Ovary (tissue), 10 donors: ENCODE measurements around the gene TNNT2. TPM values are rescaled to one million over a fixed set of nuclear protein-coding genes. Genes with fewer than 3 reads are reported as not detected.

Experiments used
- DNase-seq, 5 donors: peaks; one replicate each; pipeline ENCODE4 v3.0.0-alpha.2; 2019 to 2020
- H3K27ac ChIP-seq, 2 donors: fragments of 200-600 bp; one replicate each; pipeline versions ENCODE4 v1.5.1 to v1.8.0; 2019 to 2022
- H3K27me3 ChIP-seq: fragments of 200-600 bp; one replicate; pipeline ENCODE4 v1.8.0; 2022
- H3K36me3 ChIP-seq: fragments of 200-600 bp; sonication (generic); one replicate; pipeline ENCODE4 v1.5.1; 2019
- H3K4me1 ChIP-seq: one replicate; pipeline ENCODE4 v1.8.1; 2013; ENCODE audit warnings: mild to moderate bottlenecking, moderate library complexity; ENCODE audit not compliant: insufficient read depth
- H3K4me3 ChIP-seq: fragments of 200-600 bp; sonication (generic); one replicate; pipeline ENCODE4 v1.5.1; 2017
- H3K9me3 ChIP-seq, 2 donors: fragments of 200-600 bp in 1 of 2; sonication (generic) in 1 of 2; one replicate each; pipeline versions ENCODE4 v1.5.1 to v1.8.1; 2013 to 2019; ENCODE audit warnings: mild to moderate bottlenecking in 1 of 2, moderate library complexity in 1 of 2
- EP300 ChIP-seq: sonication (generic); formaldehyde crosslinking; IDR thresholded peaks from one replicate; pipeline ENCODE4 v1.6.1; 2017; ENCODE audit warnings: antibody characterized with exemption
- POLR2A ChIP-seq: fragments of 450-650 bp; IDR thresholded peaks from one replicate; pipeline ENCODE4 v1.6.1; 2017; ENCODE audit warnings: antibody characterized with exemption, mild to moderate bottlenecking, moderate library complexity
- WGBS, 3 donors: extraction: QIAGEN DNeasy Blood & Tissue Kit in 1 of 3; methylation state at CpG; one replicate each; pipeline versions ENCODE4 v1.1.5 to v1.1.7; 2013 to 2017; 5-methylcytosine and 5-hydroxymethylcytosine counted together
- intact Hi-C, 4 donors: fragments of 100-400 bp; cut with DNase I; formaldehyde crosslinking; loops; one replicate each; pipeline versions ENCODE4 v1.11.0 to v1.15.1; 2022 to 2023
- long read RNA-seq, 3 donors: library from polyadenylated mRNA in 2 of 3; unstranded in 2 of 3; transcript quantifications; one replicate each; pipeline ENCODE4 v2.0.0 and lab custom pipeline, GENCODE V29; 2021 to 2026
- polyA plus RNA-seq, 2 donors: library from polyadenylated mRNA; stranded (reverse); fragments of 200-250 nt in 1 of 2; fragments of 350-450 nt in 1 of 2; fragmentation: Illumina TruSeq in 1 of 2; extraction: RNeasy Lipid Tissue Mini Kit (QIAGEN cat#74804) in 1 of 2; gene quantifications; one replicate each; pipeline ENCODE4 v1.2.3, GENCODE V29; 2013 to 2014
- total RNA-seq, 7 donors: library from RNA; depleted of rRNA in 2 of 7; stranded (reverse); fragments of >200 nt in 2 of 7; fragmentation: NEBNext Ultra II Directional in 3 of 7; extraction: Animal tissue kit (Norgen Biotek cat#: 25700) in 3 of 7; gene quantifications; one replicate each; pipeline versions ENCODE4 v1.1.0 to v1.2.4, GENCODE V29; 2016 to 2023
- TF ChIP-seq, protein P1 (sequence below), 3 donors: fragments of 450-650 bp in 2 of 3; fragments of 200-600 bp in 1 of 3; IDR thresholded peaks; one replicate each; pipeline versions ENCODE4 v1.5.1 to v1.8.0; 2016 to 2022; ENCODE audit warnings: antibody characterized with exemption in 3 of 3, mild to moderate bottlenecking in 1 of 3
- donor health status: DM: no; HTN: no; CAD: no; lungs with moderate emphysema.
- donor health status: DM: no; HTN: no; CAD: no.
- donor health status: Bipolar disorder and iron deficiency.
- donor health status: DM: yes; HTN: yes; CAD: no.
- donor health status: DM: no; HTN: no; CAD: no.
- donor health status: DM: yes; HTN: yes; CAD: no.

Gene TNNT2
- total RNA-seq (1 to 10 TPM in 2 of 7 donors, under 1 TPM in 4, not detected in 1; 0.11 to 2.8 (median 0.68) TPM), polyA plus RNA-seq (1 to 10 TPM; 1.6 to 2.3 TPM)
- long read RNA-seq, donor 1: 0 reads
- long read RNA-seq, donor 2: 0 reads
- long read RNA-seq, donor 3, partial matches to known transcripts: 0 of 4 reads
- long read RNA-seq, donor 3, other reads (novel, unspliced or antisense): 3 of 4 reads

DNA sequence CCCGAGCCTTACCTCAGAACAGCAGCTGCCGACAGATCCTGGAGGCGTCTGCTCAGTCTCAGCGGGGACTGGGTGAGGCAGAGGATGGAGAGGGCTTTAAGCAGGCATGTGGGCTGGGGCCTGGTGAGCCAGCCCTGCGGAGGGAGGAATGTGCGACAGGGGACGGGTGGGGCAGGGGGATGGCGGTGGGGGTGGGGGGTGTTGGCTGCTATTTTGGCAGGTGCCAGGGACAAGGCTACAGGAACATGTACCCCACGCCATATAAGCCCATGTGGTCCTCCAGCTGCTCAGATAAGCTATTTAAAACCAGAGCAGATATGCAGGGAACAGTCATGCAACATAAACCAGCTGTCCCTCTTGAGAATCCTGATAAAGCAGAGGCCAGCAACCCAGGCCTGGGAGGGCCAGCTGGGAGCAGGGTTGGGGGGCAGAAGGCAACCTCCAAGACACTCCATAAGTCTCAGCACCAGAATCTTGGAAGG, at the start of gene TNNT2:
Gene TNNT2 (minus strand): TSS at position 70 of the 482 bp plus-strand sequence. CDS start 4,426 bp downstream, outside the sequence.
- 17 to 24% (median 18%) methylated on average over 9 of the region's 9 CpGs for WGBS, 3 donors
- no peak for TF ChIP-seq EP300
- TF ChIP-seq POLR2A: no peak
- TF ChIP-seq, protein P1, sequence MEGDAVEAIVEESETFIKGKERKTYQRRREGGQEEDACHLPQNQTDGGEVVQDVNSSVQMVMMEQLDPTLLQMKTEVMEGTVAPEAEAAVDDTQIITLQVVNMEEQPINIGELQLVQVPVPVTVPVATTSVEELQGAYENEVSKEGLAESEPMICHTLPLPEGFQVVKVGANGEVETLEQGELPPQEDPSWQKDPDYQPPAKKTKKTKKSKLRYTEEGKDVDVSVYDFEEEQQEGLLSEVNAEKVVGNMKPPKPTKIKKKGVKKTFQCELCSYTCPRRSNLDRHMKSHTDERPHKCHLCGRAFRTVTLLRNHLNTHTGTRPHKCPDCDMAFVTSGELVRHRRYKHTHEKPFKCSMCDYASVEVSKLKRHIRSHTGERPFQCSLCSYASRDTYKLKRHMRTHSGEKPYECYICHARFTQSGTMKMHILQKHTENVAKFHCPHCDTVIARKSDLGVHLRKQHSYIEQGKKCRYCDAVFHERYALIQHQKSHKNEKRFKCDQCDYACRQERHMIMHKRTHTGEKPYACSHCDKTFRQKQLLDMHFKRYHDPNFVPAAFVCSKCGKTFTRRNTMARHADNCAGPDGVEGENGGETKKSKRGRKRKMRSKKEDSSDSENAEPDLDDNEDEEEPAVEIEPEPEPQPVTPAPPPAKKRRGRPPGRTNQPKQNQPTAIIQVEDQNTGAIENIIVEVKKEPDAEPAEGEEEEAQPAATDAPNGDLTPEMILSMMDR (IDR thresholded peaks at IDR 0.05): no peak
- Histone ChIP-seq H3K9me3 (no peaks in the 10 kb centered on the region), H3K4me3 (no peak within 1 kb of the TSS), H3K27me3 (no peaks in the 10 kb centered on the region), H3K27ac (no peak within 1 kb of the TSS), H3K4me1 (peaks cover 1% of the 10 kb centered on the region), H3K36me3 (no peaks in the 10 kb centered on the region)
- no peak for DNase-seq
- intact Hi-C loops: no loop called here

DNA sequence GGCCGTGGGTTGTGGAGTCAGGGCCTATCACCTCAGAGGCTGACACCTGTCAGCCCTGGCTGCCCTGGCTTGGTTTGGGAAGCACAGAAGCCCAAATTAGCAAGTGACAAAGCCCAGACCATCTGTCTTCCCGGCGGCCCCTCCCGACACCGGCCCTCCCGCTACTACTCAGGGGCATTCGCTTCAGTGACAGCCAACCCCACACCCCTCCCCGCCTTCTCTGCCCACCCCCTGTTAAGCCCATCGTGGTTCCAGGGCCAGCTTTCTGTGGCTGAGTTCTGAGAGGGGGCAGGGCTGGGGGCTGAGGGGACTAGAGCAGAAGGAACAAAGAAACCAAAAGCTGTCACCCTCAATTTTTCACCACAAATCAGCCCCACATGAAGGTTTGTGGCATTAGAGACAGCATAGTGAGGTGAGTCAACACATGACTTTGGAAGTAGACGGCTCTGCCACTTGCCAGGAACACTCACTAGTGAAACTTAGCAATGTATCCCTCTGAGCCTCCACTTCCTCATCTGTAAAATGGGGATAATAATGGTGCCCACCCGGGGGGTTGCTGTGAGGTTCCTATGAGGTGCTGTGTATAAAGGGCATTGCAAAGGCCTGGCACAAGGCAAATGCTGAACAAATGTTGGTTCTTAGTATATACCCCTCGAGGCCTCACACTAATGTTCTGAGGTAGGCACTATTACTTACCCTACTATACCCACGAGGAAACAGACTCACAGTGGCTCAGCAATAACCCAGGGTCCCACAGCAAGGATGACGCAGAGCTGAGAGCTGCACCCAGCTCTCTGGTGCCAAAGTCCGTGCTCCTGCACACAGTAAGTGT, 49.2 kb upstream of the TNNT2 start:
- intact Hi-C loops: no loop called here
- TF ChIP-seq POLR2A (no peak), EP300 (no peak)
- TF ChIP-seq, protein P1 (IDR thresholded peaks at IDR 0.05): no peak
- DNase-seq: no peak
- H3K4me1 ChIP-seq: no peaks in the 10 kb centered on the region
- no peak overlapping the region for H3K27ac ChIP-seq
- H3K27me3 ChIP-seq: no peaks in the 10 kb centered on the region
- no peaks in the 10 kb centered on the region for H3K9me3 ChIP-seq
- no peak overlapping the region for H3K4me3 ChIP-seq
- 73 to 76% (median 73%) methylated on average over 15 of the region's 15 CpGs for WGBS, 3 donors
- H3K36me3 ChIP-seq: no peaks in the 10 kb centered on the region

GRCh38 chr1:201424146-201424545, 46.7 kb upstream of the TNNT2 start:
- H3K36me3 ChIP-seq: no peaks in the 10 kb centered on the region
- no peak for DNase-seq
- 100% methylated on average over 2 of the region's 2 CpGs for WGBS, 3 donors

DNA sequence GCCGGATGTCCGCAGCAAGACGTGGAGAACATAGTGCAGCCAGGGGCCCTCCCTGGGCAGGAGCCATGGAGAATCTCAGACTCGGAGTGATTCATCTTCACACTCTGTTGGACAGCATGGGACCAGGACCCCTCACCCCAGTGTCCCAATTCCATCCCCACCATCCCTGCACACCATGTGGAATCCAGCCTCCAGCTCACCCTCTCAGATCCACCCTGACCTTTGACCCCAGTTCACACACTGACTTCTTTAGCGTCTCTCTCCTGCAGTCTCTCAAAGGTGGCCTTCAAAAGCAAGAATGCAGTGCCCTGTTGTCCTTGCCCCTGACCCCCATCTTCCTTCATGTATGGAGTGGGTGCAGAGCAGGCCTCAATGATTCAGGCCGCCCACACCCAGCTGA, 46.2 kb upstream of the TNNT2 start:
- no peak for DNase-seq
- H3K4me3 ChIP-seq: no peak overlapping the region
- TF ChIP-seq EP300: no peak
- TF ChIP-seq, protein P1 (IDR thresholded peaks at IDR 0.05): no peak
- TF ChIP-seq POLR2A: no peak
- no peaks in the 10 kb centered on the region for H3K9me3 ChIP-seq
- H3K36me3 ChIP-seq: no peaks in the 10 kb centered on the region
- H3K27me3 ChIP-seq: no peaks in the 10 kb centered on the region
- WGBS, 3 donors: 77 to 88% (median 84%) methylated on average over 6 of the region's 6 CpGs
- intact Hi-C loops: no loop called here
- no peaks in the 10 kb centered on the region for H3K4me1 ChIP-seq
- H3K27ac ChIP-seq: no peak overlapping the region

More at GRCh38 chr1:201424146-201424545, 46.7 kb upstream of the TNNT2 start:
- intact Hi-C loops: no loop called here
- Histone ChIP-seq H3K27ac (no peak overlapping the region), H3K9me3 (no peaks in the 10 kb centered on the region), H3K27me3 (no peaks in the 10 kb centered on the region), H3K4me3 (no peak overlapping the region), H3K4me1 (no peaks in the 10 kb centered on the region)
- TF ChIP-seq POLR2A: no peak
- no peak for TF ChIP-seq EP300
- TF ChIP-seq, protein P1 (IDR thresholded peaks at IDR 0.05): no peak
